Subcutaneous adipose tissue (tissue), 4 donors: ENCODE results near the gene AFDN. TPM values are rescaled to one million over a fixed set of nuclear protein-coding genes. Genes with fewer than 3 reads are reported as not detected.

Source experiments
- total RNA-seq, 4 donors: library from RNA; depleted of rRNA; stranded (reverse); fragments of >200 nt; gene quantifications; one replicate each; pipeline ENCODE4 v1.1.0, GENCODE V29; 2016
- TF ChIP-seq, protein P1 (sequence below): fragments of 450-650 bp; IDR thresholded peaks from one replicate; pipeline ENCODE4 v1.5.1; 2016; ENCODE audit warnings: low read depth, mild to moderate bottlenecking, control low read depth, antibody characterized with exemption, moderate library complexity

AFDN gene
- total RNA-seq, 4 donors from 2014 or later: 51.5 to 126 (median 88.1) TPM

DNA sequence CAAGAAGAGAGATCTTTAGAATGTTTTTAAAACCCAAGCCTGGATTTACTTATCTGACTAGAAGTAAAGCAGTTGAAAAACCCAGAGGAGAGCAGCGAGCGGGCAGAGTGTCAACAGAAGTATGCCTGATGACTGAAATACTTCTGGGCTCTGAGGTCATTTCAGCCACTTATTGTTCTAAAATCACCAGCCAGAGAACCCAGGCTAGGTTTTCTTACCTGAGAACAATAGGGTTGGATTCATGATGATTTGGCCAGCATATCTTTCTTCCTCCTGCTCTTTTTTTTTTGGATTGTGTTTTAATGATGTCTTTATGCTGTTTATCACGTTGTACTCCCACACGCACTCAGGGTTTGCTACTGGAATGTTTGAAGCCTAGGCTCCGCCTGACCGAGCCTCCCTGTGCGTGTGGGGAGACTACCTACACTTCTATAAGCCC is 107.7 kb downstream of the AFDN start:
- TF ChIP-seq, protein P1, sequence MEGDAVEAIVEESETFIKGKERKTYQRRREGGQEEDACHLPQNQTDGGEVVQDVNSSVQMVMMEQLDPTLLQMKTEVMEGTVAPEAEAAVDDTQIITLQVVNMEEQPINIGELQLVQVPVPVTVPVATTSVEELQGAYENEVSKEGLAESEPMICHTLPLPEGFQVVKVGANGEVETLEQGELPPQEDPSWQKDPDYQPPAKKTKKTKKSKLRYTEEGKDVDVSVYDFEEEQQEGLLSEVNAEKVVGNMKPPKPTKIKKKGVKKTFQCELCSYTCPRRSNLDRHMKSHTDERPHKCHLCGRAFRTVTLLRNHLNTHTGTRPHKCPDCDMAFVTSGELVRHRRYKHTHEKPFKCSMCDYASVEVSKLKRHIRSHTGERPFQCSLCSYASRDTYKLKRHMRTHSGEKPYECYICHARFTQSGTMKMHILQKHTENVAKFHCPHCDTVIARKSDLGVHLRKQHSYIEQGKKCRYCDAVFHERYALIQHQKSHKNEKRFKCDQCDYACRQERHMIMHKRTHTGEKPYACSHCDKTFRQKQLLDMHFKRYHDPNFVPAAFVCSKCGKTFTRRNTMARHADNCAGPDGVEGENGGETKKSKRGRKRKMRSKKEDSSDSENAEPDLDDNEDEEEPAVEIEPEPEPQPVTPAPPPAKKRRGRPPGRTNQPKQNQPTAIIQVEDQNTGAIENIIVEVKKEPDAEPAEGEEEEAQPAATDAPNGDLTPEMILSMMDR: no peak

DNA sequence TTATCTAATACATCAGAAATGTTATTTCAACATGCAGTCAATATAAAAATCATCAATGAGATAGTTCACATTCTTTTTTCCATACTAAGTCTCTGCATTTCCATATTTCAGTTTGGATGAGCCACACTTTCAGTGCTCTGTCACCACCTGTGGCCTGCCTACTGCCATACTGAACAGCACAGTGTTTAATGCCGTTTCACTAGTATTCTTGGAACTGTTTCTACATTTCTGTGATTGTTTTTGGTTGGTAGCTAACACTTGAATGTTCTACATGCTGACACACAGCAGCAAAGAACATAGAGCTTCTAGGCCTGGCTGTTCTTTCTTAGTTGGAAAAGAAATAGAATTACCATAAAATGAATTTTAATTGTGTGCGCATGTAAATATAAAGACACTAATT is 109.3 kb downstream of the AFDN start:
- TF ChIP-seq, protein P1: no peak

DNA sequence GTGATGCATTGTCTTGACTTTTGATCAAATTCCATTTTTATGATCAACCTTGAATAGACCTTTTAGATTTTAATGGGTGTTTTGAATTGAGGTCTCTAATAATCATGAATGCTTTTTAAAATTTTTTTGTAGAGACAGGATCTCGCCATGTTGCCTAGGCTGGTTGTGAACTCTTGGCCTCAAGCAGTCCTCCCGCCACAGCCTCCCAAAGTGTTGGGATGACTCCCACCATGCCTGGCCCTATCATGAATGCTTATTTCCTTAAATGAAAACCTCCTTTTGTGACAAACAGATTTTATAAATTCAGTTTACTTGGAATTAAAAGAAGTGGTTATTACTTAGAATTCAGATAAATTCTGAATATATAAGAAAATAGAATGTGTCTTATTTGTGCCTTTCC is 110.6 kb downstream of the AFDN start:
- TF ChIP-seq, protein P1: no peak

DNA sequence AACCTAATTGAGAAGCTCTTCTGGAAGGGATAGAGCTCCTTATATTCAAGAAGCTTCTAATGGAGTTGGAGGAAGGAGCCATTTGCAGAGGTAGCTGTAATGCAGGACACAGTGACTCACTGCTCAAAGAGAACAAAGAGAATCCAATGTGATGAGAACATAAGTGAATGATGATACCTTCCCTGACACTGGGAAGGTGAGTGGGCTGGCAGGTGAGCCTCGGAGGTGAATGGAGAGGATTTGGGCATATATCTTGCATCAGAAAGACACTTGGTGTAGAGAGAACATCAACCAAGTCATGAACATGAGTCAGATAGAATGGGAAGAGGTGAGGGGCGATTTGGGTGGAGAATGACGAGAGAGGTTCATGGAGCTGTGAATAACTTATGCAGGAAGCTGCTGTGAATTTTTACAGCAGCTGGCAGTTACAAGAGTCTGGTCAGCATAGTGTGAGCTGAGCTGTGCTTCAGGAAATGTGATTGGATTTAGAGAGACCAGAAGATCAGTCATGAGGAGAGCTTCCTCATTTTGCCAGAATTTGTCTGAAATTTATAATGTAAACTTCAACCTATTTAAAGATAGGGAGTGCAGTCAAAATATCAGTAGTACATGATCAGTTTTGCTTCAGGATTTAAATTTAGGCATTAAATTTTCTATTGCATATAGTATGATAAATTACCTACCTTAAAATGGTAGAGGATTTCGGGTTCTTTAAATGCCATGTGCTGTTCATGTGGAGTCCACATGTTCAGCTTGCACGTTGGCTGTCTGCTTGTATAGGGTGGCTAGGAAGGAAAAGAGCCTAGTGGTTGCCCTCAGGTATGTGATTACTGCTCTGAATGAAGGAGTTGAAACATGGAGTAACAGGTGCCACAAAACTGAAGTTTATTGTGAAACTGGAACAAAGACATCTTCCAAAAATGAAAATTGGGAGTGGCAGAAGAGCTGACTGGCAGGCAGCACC is 111.5 kb downstream of the AFDN start:
- TF ChIP-seq, protein P1: no peak

DNA sequence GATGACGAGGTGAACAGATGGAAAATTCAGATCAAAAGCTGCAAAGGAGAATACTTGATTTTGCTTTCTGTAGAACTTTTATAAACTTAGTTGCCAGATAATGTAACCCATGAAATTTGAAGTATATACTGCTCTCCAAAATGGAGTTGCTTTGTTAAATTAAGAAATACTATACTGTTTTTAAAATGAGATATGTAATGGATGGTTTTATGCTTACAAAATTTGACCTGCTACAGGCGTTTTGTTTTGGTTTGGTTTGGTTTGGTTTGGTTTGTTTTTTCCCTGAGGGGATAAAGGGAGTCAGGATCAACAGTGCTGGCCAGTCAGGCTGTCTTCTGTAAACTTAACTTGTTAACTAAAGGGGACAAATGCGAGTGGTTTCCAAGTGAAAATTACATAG is 115.1 kb downstream of the AFDN start:
- TF ChIP-seq, protein P1: no peak

DNA sequence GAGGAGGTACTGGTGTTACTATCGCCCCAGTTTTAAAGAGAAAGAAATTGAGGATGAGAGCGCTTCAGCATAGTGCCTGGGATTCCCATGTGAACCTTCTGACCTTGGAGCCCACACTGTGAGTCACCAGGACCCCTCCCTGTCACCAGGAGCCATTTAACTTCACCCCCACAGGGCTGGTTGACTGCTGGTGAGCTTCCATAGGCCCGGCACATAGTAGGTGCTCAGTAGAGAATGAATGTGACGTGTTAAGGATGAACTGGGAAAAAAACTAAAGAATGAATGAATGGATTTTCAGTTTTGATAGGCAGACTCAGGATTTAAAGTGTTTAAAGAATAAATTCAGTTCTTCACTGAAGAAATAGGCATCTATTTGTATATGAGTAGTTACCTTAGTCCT is 117.4 kb downstream of the AFDN start:
- TF ChIP-seq, protein P1: no peak

DNA sequence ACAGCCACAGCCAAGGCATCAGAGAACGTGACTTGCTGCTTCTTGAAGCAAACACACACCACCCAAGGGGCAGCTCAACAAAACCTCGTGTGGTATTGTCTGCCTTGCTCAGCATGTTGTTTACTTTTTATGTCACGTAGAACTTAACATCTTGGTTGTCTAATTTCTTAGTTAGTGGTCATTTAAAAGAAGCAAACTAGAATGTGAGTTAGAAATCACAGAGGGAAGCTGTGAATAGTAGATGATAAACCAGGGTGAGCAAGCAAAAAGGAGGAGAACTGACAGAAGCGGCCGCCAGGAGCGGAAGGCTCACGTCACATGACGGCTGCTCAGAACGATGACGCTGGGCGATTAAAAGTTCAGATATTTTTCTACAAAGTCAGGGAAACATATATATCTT is 119.3 kb downstream of the AFDN start:
- TF ChIP-seq, protein P1: no peak
